Adrenal gland (tissue), 5 donors: ENCODE results near the gene RNFT2.

Experiments
- CTCF ChIP-seq, 6 experiments: fragments of 450-650 bp in 4 of 6; fragments of 200-600 bp in 2 of 6; sonication (generic) in 1 of 6; IDR thresholded peaks; 1 replicate in 5 of 6; 2 replicates in 1 of 6; pipeline versions ENCODE4 v1.5.1 to v1.8.0; 2016 to 2021; ENCODE audit warnings: antibody characterized with exemption in 6 of 6, mild to moderate bottlenecking in 2 of 6, moderate library complexity in 1 of 6
- POLR2A ChIP-seq, 2 donors: fragments of 450-650 bp; IDR thresholded peaks; one replicate each; pipeline ENCODE4 v1.6.1; 2017; ENCODE audit warnings: antibody characterized with exemption in 2 of 2, mild to moderate bottlenecking in 2 of 2, moderate library complexity in 1 of 2
- donor health status: DM: no; HTN: no; CAD: no.

- TF ChIP-seq CTCF (IDR thresholded peaks at IDR 0.05) (no peak), POLR2A (IDR thresholded peaks at IDR 0.05) (no peak)
Observed at GRCh38 chr12:116692605-116693004, 45.5 kb upstream of the RNFT2 start.
